Effector memory CD4-positive, alpha-beta T cell (primary cell): ENCODE data around the gene KCNK18.

Experiments used
- DNase-seq, 3 donors: peaks; one replicate each; pipeline ENCODE4 v3.0.0-alpha.2; 2020
- H3K27ac ChIP-seq: 2 replicates; pipeline ENCODE4 v1.7.0; 2013; ENCODE audit warnings: mild to moderate bottlenecking, low read length, moderate library complexity; ENCODE audit not compliant: insufficient read depth, poor library complexity, severe bottlenecking
- H3K27me3 ChIP-seq: replicated peaks from 2 replicates; pipeline ENCODE4 v1.7.0; 2013; ENCODE audit warnings: mild to moderate bottlenecking, low read length; ENCODE audit not compliant: insufficient read depth, control insufficient read depth, poor library complexity, severe bottlenecking
- H3K36me3 ChIP-seq: 2 replicates; pipeline ENCODE4 v1.7.0; 2013; ENCODE audit warnings: mild to moderate bottlenecking, low read length, moderate library complexity; ENCODE audit not compliant: control insufficient read depth, insufficient read depth
- H3K4me1 ChIP-seq: 2 replicates; pipeline ENCODE4 v1.7.0; 2013; ENCODE audit warnings: low read length, mild to moderate bottlenecking; ENCODE audit not compliant: control insufficient read depth, insufficient read depth, poor library complexity, severe bottlenecking
- H3K4me3 ChIP-seq: 2 replicates; pipeline ENCODE4 v1.7.0; 2013; ENCODE audit warnings: low read length, low read depth, mild to moderate bottlenecking; ENCODE audit not compliant: insufficient read depth, poor library complexity, severe bottlenecking
- H3K9me3 ChIP-seq: 2 replicates; pipeline ENCODE4 v1.7.0; 2013; ENCODE audit warnings: mild to moderate bottlenecking, low read length, moderate library complexity; ENCODE audit not compliant: control insufficient read depth

Gene KCNK18

DNA sequence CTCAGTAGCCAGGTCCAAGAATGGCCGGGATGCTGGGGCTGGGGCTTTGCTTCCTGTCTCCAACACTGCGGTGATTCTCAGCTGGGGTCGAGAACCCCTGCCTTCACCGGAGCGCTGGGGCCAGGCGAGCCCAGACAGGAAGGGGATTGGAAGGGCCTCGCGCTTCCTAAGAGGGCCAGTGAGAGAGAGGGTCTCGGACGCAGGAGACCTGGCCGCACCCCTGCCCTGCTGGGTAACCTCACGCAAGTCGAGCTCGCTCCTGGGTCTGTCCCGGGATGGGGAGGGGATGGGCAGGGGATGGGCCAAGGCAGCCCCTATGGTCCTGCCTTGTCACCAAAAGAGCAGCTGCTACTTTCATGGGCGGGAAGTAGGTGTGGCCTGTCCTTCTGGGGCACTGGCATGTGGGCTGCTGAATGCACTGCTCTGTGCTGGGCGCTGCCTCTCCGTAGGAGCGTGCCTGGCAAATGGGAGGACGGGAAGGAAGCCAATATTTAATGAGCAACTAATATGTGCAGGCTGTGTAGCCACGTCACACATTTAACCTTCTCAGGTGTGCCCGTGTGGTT, 20.0 kb downstream of the KCNK18 start:
- peaks cover 9% of the 10 kb centered on the region for H3K27me3 ChIP-seq

DNA sequence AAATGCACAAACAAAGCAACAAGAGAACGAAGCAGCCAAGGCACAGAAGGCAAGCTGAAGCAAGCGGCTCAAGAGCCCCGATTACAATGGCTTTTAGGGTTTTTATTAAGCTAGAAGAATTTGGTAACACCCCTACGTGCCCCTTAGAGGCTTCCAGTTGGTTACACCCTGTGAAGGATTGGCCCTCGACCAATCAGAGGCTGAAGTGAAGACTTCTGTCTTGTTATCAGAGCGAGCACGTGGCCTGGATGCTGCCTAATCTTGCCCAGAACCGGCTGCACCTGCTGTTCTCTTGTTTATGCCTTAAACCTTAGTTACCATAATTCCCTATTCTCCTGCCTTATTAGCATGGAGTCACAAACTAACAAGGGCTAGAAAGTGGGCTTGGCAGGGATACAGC, 21.4 kb downstream of the KCNK18 start:
- no peaks in the 10 kb centered on the region for H3K9me3 ChIP-seq
- no peak overlapping the region for H3K27ac ChIP-seq
- peaks cover 9% of the 10 kb centered on the region for H3K27me3 ChIP-seq
- peaks cover 4% of the 10 kb centered on the region for H3K4me1 ChIP-seq
- no peaks in the 10 kb centered on the region for H3K36me3 ChIP-seq
- DNase-seq, result no peak
- no peak overlapping the region for H3K4me3 ChIP-seq

More for the DNA sequence above, 20.0 kb downstream of the KCNK18 start:
- no peaks in the 10 kb centered on the region for H3K9me3 ChIP-seq
- peaks cover 4% of the 10 kb centered on the region for H3K4me1 ChIP-seq
- H3K27ac ChIP-seq, result no peak overlapping the region
- no peaks in the 10 kb centered on the region for H3K36me3 ChIP-seq
- H3K4me3 ChIP-seq, result peak overlapping the region; percentile 60
- no peak for DNase-seq

DNA sequence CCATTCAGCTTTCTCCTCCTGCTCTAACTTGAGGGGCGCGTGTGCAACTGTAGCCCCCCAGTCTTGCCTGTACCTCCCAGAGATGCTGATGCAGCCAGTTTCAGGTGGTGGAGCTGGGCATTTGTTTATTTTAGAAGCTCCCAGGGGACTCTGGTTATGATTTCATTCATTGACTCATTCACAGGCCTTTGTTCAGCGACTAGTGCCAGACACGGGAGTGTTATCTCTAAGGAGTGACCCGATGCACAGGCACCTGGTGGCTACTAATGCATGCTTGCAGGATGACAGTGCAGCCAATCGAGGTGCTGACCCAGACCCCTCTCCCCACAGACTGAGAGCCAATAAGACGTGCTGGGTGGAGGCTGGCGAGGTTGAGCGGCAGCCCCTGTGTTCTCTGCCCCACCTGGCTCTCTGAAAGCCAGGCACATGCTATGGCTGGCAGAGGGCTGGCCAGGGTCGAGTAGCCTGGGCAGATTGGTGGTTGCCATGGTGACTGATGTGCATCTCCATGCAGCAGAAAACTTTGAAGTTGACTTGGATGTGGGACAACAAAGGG, 23.9 kb downstream of the KCNK18 start:
- Histone ChIP-seq H3K27ac (no peak overlapping the region), H3K4me3 (no peak overlapping the region), H3K27me3 (peaks cover 2% of the 10 kb centered on the region), H3K9me3 (no peaks in the 10 kb centered on the region), H3K36me3 (no peaks in the 10 kb centered on the region), H3K4me1 (peaks cover 3% of the 10 kb centered on the region)
- no peak for DNase-seq

DNA sequence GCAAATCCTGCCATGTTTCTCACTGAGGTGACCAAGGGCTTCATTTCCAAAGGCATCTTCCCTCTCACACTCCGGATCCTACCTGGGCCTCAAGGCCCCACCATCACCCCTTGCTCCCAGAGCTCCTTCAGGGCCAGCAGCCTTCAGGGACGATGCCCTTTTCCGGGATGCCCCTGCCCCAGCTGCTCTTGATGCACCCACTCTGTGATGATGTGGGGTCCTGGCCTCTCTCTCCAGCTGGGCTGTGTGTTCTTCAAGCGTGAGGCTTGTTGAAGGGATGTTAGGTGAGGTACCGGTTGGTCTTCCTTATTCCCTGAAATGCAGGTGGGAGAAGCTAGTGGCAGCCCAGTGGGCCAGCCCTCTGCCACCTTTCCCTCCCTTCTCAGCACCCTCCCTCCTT, 25.3 kb downstream of the KCNK18 start:
- H3K4me3 ChIP-seq, result no peak overlapping the region
- no peaks in the 10 kb centered on the region for H3K27me3 ChIP-seq
- no peaks in the 10 kb centered on the region for H3K4me1 ChIP-seq
- no peaks in the 10 kb centered on the region for H3K9me3 ChIP-seq
- no peaks in the 10 kb centered on the region for H3K36me3 ChIP-seq
- no peak for DNase-seq
- H3K27ac ChIP-seq, result no peak overlapping the region

DNA sequence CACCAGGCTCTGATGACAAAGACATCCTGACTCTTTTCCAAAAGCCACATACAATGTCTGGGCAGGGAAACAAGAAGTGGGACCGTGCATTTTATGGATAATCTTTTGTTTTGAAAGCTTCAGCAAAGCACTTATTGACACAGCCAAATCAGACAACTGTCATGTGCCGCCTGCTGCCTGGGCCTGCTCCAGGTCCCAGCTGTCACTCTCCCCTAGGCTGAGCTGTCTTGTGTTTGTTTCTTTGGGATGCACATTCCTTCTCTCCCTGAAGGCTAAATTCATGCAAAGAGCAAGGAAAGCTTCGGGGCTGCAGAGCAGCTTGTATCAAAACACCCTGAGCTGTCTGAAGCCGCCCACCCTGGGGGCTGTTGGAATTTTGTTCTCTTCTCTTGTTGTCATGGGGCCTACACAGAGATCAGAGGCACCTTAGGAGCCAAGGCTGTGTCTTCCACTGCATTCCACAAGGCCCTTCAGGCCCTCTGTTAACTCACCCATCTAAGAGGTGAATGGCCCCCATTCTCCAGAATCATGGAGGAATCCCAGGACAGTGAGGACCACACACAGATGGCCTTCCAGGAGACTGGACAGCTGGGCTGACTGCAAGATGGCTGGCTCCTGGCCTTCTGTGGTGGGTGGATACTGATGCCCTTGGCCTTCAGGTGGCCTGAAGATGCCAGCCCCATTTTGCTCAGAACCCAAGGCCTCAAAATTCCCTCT, 25.8 kb downstream of the KCNK18 start:
- DNase-seq, result no peak
- no peaks in the 10 kb centered on the region for H3K9me3 ChIP-seq
- no peaks in the 10 kb centered on the region for H3K27me3 ChIP-seq
- no peaks in the 10 kb centered on the region for H3K4me1 ChIP-seq
- H3K4me3 ChIP-seq, result no peak overlapping the region
- no peaks in the 10 kb centered on the region for H3K36me3 ChIP-seq
- no peak overlapping the region for H3K27ac ChIP-seq

DNA sequence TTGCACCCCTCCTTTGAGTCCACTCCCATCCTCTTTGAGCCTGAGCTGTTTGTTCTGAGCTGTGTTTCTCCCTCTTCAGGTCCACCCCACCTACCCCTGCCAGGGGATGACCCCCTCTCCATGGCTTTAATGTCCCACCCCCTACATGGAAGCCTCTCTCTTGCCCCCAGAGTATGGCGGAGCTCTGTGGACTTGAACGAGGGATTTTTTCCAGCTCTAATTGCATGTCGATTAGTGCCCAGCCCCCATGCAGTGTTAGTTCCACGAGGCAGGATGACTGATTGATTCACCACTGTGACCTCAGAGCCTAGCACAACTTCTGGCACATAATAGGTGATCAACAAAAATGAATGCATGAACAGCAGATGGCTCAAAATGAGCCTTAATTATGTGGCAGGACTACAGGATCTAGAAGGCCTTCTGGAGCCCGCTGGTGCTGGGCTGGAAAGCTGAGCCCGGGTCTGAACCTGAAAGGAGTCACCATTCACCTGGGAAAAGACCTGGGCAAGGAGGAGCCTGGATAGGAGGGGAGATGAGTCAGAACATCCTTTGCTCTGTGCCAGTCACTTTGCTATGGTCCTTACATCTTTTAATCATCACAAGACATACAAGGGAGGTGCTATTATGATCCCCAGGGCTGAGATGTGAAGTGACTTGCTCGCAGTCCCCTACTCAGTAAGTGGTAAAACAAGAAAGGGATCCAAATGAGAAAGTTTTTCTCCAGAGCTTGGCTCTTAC, 26.6 kb downstream of the KCNK18 start:
- H3K27me3 ChIP-seq, result no peaks in the 10 kb centered on the region
- no peak overlapping the region for H3K27ac ChIP-seq
- no peak for DNase-seq
- H3K4me1 ChIP-seq, result no peaks in the 10 kb centered on the region
- H3K4me3 ChIP-seq, result no peak overlapping the region
- H3K9me3 ChIP-seq, result no peaks in the 10 kb centered on the region
- no peaks in the 10 kb centered on the region for H3K36me3 ChIP-seq

DNA sequence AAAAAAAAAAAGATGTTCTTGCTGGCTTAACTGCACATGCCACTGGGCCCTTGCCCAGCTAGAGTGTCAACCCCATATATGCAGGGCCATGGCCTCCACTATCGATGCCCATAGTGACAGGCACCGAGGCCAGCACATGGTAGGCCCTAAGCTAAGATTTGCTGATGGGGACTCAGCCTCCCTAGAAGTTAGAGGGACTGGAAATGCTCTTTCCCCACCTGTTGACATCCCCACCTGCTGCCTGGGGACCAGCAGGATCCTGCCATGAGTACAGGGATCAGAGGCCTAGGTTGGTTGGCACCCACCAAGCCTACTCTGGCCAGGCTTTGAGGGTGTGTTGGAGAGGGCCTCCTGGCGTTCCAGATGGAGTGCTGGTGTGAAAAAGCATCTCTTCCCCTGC, 27.6 kb downstream of the KCNK18 start:
- no peaks in the 10 kb centered on the region for H3K9me3 ChIP-seq
- no peak for DNase-seq
- H3K36me3 ChIP-seq, result no peaks in the 10 kb centered on the region
- H3K27me3 ChIP-seq, result no peaks in the 10 kb centered on the region
- no peak overlapping the region for H3K4me3 ChIP-seq
- H3K4me1 ChIP-seq, result no peaks in the 10 kb centered on the region
- H3K27ac ChIP-seq, result no peak overlapping the region

DNA sequence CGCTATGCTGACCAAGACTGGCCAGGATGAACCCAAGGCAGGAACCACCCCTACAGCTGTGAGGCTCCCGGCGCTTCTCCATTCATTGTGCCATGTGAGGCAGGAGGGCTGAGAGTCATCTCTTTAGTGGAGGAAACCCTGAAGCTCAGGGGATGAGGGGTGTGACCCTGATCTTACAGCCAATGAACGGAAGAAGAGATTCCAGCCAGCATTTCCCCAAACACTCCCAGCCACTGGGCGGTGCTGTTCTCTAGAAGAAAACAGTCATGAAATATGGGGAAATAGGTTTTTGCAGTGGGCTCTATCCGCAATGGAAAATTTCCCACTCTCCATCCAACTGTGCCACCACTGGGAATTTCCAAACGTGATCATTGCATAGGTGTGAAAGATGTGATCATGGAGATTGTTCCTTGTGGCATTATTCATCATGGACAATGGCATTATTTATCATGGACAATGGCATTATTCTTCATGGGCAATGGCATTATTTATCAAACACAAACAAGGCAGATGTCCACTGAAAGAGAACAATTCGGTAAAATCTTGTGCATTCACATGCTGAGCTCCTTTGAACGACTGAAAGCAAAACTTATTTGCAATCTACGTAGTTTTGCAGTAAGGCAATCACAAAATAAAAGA, 29.6 kb downstream of the KCNK18 start:
- no peak overlapping the region for H3K4me3 ChIP-seq
- H3K36me3 ChIP-seq, result no peaks in the 10 kb centered on the region
- H3K4me1 ChIP-seq, result no peaks in the 10 kb centered on the region
- H3K27ac ChIP-seq, result no peak overlapping the region
- no peaks in the 10 kb centered on the region for H3K27me3 ChIP-seq
- DNase-seq, result no peak
- H3K9me3 ChIP-seq, result no peaks in the 10 kb centered on the region

DNA sequence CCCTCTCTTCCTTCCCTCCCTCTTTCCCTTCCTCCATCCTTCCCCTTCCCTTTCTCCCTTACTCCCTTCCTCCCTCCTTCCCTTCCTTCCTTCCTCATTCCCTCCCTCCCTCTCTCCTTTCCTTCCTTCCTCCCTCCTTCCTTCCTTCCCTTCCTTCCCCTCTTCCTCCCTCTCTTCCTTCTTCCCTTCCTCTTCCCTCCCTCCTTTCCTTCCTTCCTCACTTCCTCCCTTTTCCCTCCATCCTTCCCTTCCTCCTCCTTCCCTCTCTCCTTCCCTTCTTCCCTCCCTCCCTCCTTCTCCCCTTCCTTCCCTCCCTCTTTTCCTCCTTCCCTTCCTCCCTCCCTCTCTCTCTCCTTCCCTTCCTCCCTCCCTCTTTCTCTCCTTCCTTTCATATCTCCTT, 30.9 kb downstream of the KCNK18 start:
- no peaks in the 10 kb centered on the region for H3K4me1 ChIP-seq
- no peak overlapping the region for H3K27ac ChIP-seq
- no peak overlapping the region for H3K4me3 ChIP-seq
- H3K9me3 ChIP-seq, result no peaks in the 10 kb centered on the region
- no peak for DNase-seq
- no peaks in the 10 kb centered on the region for H3K36me3 ChIP-seq
- H3K27me3 ChIP-seq, result no peaks in the 10 kb centered on the region
